HG02623 (cell line): Measurements from ENCODE around the gene MSH5.

Source experiments
- ATAC-seq: cut with Tn5 transposase; IDR thresholded peaks from one replicate; pipeline ENCODE4 v1.9.1; 2021; ENCODE audit warnings: moderate library complexity; ENCODE audit not compliant: unreplicated experiment

MSH5 gene

GRCh38 chr6:31712296-31712695, 27.5 kb upstream of the MSH5 start:
- ATAC-seq, result no peak

- no peak for ATAC-seq
Observed at GRCh38 chr6:31713465-31713864, 26.3 kb upstream of the MSH5 start.

- ATAC-seq, result no peak
Observed at GRCh38 chr6:31713991-31714684, 25.7 kb upstream of the MSH5 start.

GRCh38 chr6:31715022-31715958, 24.5 kb upstream of the MSH5 start, which contains the start of gene LY6G6D:
LY6G6D (plus strand) TSS chr6:31715348; CDS start chr6:31715356, 8 bp downstream.
- no peak for ATAC-seq

GRCh38 chr6:31717499-31718222, 22.1 kb upstream of the MSH5 start:
- ATAC-seq, result no peak

- ATAC-seq, result no peak
Observed at GRCh38 chr6:31718265-31718664, 21.5 kb upstream of the MSH5 start.

GRCh38 chr6:31719001-31719400, 20.8 kb upstream of the MSH5 start:
- ATAC-seq, result no peak

GRCh38 chr6:31720196-31720770, 19.5 kb upstream of the MSH5 start:
- no peak for ATAC-seq

GRCh38 chr6:31721351-31722020, 18.3 kb upstream of the MSH5 start, which contains the start of gene LY6G6C:
LY6G6C (minus strand) TSS chr6:31721746; CDS start chr6:31721679, 67 bp downstream.
- ATAC-seq, result no peak

GRCh38 chr6:31722173-31722572, 17.6 kb upstream of the MSH5 start:
- ATAC-seq, result no peak

GRCh38 chr6:31723245-31723979, 16.4 kb upstream of the MSH5 start, which contains the start of gene MPIG6B:
MPIG6B (plus strand) TSS chr6:31723373; CDS start chr6:31723384, 11 bp downstream.
- ATAC-seq, result no peak

- ATAC-seq, result no peak
Observed at GRCh38 chr6:31723980-31724691, 15.7 kb upstream of the MSH5 start.

- no peak for ATAC-seq
Observed at GRCh38 chr6:31725502-31726350, 14.1 kb upstream of the MSH5 start.

GRCh38 chr6:31727034-31727716, 12.6 kb upstream of the MSH5 start:
- no peak for ATAC-seq

GRCh38 chr6:31727717-31728671, 11.8 kb upstream of the MSH5 start:
- no peak for ATAC-seq
